BE2C (cell line): ENCODE results near the gene TTC33.

Experiments used
- DNase-seq: peaks from one replicate; pipeline ENCODE4 v3.0.0-alpha.2; 2020
- H3K27me3 ChIP-seq: fragments of 250-450 bp; sonication (Bioruptor Pico); 2 replicates; pipeline ENCODE4 v1.5.1; 2020; ENCODE audit warnings: mild to moderate bottlenecking
- H3K36me3 ChIP-seq: fragments of 250-450 bp; sonication (Bioruptor Pico); 2 replicates; pipeline ENCODE4 v1.5.1; 2020; ENCODE audit warnings: mild to moderate bottlenecking
- H3K4me1 ChIP-seq: fragments of 250-450 bp; sonication (Bioruptor Pico); 2 replicates; pipeline ENCODE4 v1.5.1; 2020
- H3K4me3 ChIP-seq: 2 replicates; pipeline ENCODE4 v1.5.1; 2011; ENCODE audit warnings: low read depth, low read length
- H3K9me3 ChIP-seq: fragments of 250-450 bp; sonication (Bioruptor Pico); 2 replicates; pipeline ENCODE4 v1.5.1; 2020
- TF ChIP-seq, protein P1 (sequence below): IDR thresholded peaks from 2 replicates; pipeline ENCODE4 v1.5.1; 2012; ENCODE audit warnings: mild to moderate bottlenecking, low read depth, low read length

TTC33 gene

DNA sequence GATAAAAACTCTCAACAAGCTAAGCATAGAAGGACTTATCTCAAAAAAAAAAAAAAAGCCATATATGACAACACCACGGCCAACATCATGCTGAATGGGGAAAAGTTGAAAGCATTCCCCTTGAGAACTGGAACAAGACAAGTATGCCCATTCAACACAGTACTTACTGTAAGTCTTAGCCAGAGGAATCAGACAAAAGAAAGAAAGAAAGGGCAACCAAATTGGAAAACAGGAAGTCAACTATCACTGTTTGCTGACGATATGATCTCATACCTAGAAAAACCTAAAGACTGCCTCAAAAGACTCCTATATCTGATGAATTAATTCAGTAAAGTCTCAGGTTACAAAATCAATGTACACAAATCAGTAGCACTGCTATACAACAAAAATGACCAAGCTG lies 100.6 kb downstream of the TTC33 start:
- H3K9me3 ChIP-seq: no peaks in the 10 kb centered on the region; the same call in 1 of the 2 replicates
- no peaks in the 10 kb centered on the region for H3K27me3 ChIP-seq
- DNase-seq: no peak
- TF ChIP-seq, protein P1, sequence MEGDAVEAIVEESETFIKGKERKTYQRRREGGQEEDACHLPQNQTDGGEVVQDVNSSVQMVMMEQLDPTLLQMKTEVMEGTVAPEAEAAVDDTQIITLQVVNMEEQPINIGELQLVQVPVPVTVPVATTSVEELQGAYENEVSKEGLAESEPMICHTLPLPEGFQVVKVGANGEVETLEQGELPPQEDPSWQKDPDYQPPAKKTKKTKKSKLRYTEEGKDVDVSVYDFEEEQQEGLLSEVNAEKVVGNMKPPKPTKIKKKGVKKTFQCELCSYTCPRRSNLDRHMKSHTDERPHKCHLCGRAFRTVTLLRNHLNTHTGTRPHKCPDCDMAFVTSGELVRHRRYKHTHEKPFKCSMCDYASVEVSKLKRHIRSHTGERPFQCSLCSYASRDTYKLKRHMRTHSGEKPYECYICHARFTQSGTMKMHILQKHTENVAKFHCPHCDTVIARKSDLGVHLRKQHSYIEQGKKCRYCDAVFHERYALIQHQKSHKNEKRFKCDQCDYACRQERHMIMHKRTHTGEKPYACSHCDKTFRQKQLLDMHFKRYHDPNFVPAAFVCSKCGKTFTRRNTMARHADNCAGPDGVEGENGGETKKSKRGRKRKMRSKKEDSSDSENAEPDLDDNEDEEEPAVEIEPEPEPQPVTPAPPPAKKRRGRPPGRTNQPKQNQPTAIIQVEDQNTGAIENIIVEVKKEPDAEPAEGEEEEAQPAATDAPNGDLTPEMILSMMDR: no peak
- H3K36me3 ChIP-seq: no peaks in the 10 kb centered on the region
- no peaks in the 10 kb centered on the region for H3K4me1 ChIP-seq
- no peak overlapping the region for H3K4me3 ChIP-seq

- DNase-seq: no peak
- Histone ChIP-seq H3K36me3 (no peaks in the 10 kb centered on the region), H3K27me3 (no peaks in the 10 kb centered on the region), H3K4me1 (no peaks in the 10 kb centered on the region), H3K9me3 (no peaks in the 10 kb centered on the region; the same call in 1 of the 2 replicates), H3K4me3 (no peak overlapping the region)
- TF ChIP-seq, protein P1: no peak
Observed at GRCh38 chr5:40654377-40654991, 101.3 kb downstream of the TTC33 start.

- no peak for DNase-seq
- H3K27me3 ChIP-seq: no peaks in the 10 kb centered on the region
- H3K4me3 ChIP-seq: no peak overlapping the region
- H3K9me3 ChIP-seq: no peaks in the 10 kb centered on the region; the same call in 1 of the 2 replicates
- H3K4me1 ChIP-seq: no peaks in the 10 kb centered on the region
- H3K36me3 ChIP-seq: no peaks in the 10 kb centered on the region
- TF ChIP-seq, protein P1: no peak
Observed at GRCh38 chr5:40653221-40654022, 102.3 kb downstream of the TTC33 start.

DNA sequence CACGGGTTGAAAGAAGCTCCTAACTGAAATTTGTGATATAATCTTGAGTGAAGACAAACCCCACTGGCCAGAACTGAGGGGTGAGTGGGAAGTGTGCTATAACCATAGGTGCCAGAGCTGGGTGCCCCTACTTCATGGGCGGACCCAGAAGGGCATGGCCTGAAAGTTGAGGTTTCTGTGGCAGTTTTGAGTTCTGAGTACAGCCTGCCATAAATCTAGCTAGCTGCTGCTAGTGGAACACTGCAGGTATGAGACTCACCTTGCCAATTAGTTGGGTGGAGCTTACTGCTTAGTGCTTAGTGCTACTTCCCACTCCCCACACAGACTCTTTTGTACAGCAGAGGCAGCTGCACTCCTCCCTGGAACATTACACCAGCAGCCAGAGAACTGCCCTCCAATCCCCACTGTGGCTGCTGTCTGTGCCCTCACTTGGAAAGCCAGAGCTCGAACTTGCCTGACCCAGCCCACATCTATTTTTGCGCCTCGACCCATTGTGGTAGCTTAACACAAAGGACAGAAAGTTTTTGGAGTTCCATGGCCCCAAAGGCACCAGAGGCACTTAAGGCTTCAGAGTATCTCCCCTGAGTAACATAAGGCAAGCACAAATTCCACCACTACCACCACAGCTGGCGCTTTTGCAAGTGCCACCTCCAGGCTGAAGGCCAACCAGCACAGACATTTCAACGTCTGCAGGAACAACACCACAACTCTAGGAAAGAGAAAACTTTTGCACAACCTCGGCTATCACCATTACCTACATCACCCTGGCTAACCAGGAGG lies 103.1 kb downstream of the TTC33 start:
- TF ChIP-seq, protein P1: no peak
- no peak overlapping the region for H3K4me3 ChIP-seq
- no peaks in the 10 kb centered on the region; the same call in 1 of the 2 replicates for H3K9me3 ChIP-seq
- H3K36me3 ChIP-seq: no peaks in the 10 kb centered on the region
- H3K4me1 ChIP-seq: no peaks in the 10 kb centered on the region
- DNase-seq: no peak
- no peaks in the 10 kb centered on the region for H3K27me3 ChIP-seq

GRCh38 chr5:40651201-40651600 lies 104.6 kb downstream of the TTC33 start:
- Histone ChIP-seq H3K4me1 (no peaks in the 10 kb centered on the region), H3K36me3 (no peaks in the 10 kb centered on the region), H3K4me3 (no peak overlapping the region), H3K9me3 (no peaks in the 10 kb centered on the region; the same call in 1 of the 2 replicates), H3K27me3 (no peaks in the 10 kb centered on the region)
- TF ChIP-seq, protein P1: no peak
- DNase-seq: no peak
